HepG2 (cell line): Measurements from ENCODE around the gene PRR4. TPM values are rescaled to one million over a fixed set of nuclear protein-coding genes. Genes with fewer than 3 reads are reported as not detected.

Experiments used
- ATAC-seq: fragments of 200-7000 bp; cut with Tn5 transposase; 3 replicates; pipeline ENCODE4 v1.9.1; 2020; ENCODE audit warnings: mild to moderate bottlenecking, moderate library complexity
- BruUV-seq: library from RNA; stranded (reverse); fragments of 400-500 nt; replicated peaks from 2 replicates; lab custom pipeline; 2021; lab: Mats Ljungman, UMichigan
- CTCF ChIA-PET: fragments of 300-600 bp; formaldehyde crosslinking; extraction: SDS; loops from one replicate; lab custom pipeline; 2021; ENCODE audit warnings: low total read pairs, inconsistent platforms, low intra/inter-chr PET ratio; lab: Yijun Ruan, JAX
- POLR2A ChIA-PET: fragments of 350-600 bp; sonication (Branson Sonifier 250); formaldehyde crosslinking; loops from one replicate; lab custom pipeline; 2020; ENCODE audit warnings: antibody characterized with exemption, inconsistent platforms; lab: Yijun Ruan, JAX
- DNase-seq: peaks from one replicate; pipeline ENCODE4 v3.0.0-alpha.2; 2015; ENCODE audit warnings: low spot score
- FAIRE-seq: peaks from 3 replicates; lab custom pipeline; 2011; peaks lifted over from hg19 to GRCh38; lab: Jason Lieb, UNC
- H2AFZ ChIP-seq: one replicate; pipeline ENCODE4 v1.6.1; 2011; ENCODE audit warnings: low read length, inconsistent platforms
- H3K27ac ChIP-seq: fragments of 300-600 bp; 3 replicates; pipeline ENCODE4 v1.8.0; 2011; ENCODE audit warnings: mixed run types, mild to moderate bottlenecking, mixed read lengths, low read length, inconsistent platforms; ENCODE audit not compliant: insufficient read depth; ENCODE audit errors: extremely low read length
- H3K27me3 ChIP-seq, 2 experiments: fragments of 200-600 bp in 1 of 2; 2 replicates in 1 of 2; 3 replicates in 1 of 2; pipeline versions ENCODE4 v1.6.0 to v1.8.0; 2011; ENCODE audit warnings: low read length in 2 of 2, mild to moderate bottlenecking in 2 of 2, moderate library complexity in 2 of 2, inconsistent platforms in 1 of 2; ENCODE audit not compliant: insufficient read depth in 2 of 2, control insufficient read depth in 1 of 2
- H3K36me3 ChIP-seq, 2 experiments: fragments of 200-600 bp in 1 of 2; replicated peaks in 1 of 2; 2 replicates in 1 of 2; 3 replicates in 1 of 2; pipeline versions ENCODE4 v1.5.1 to v1.8.0; 2011; ENCODE audit warnings: low read length in 2 of 2, inconsistent platforms in 1 of 2; ENCODE audit not compliant: insufficient read depth in 2 of 2, control insufficient read depth in 1 of 2
- H3K4me1 ChIP-seq: 2 replicates; pipeline ENCODE4 v1.5.1; 2012; ENCODE audit warnings: low read length, inconsistent platforms; ENCODE audit not compliant: insufficient read depth
- H3K4me2 ChIP-seq: 2 replicates; pipeline ENCODE4 v1.6.0; 2011; ENCODE audit warnings: low read depth, low read length, inconsistent platforms
- H3K4me3 ChIP-seq, 3 experiments: fragments of 200-600 bp in 1 of 3; sonication (generic), shearing (Covaris generic) in 1 of 3; replicated peaks in 1 of 3; 2 replicates each; pipeline ENCODE4 v1.5.1; 2011 to 2016; ENCODE audit warnings: low read length in 3 of 3, inconsistent platforms in 2 of 3, low read depth in 2 of 3, mild to moderate bottlenecking in 2 of 3, control low read depth in 1 of 3, mixed read lengths in 1 of 3; ENCODE audit not compliant: insufficient read depth in 1 of 3
- H3K79me2 ChIP-seq: one replicate; pipeline ENCODE4 v1.6.1; 2011; ENCODE audit warnings: low read length, inconsistent platforms; ENCODE audit not compliant: insufficient read depth
- H3K9ac ChIP-seq: 2 replicates; pipeline ENCODE4 v1.6.0; 2011; ENCODE audit warnings: mild to moderate bottlenecking, low read depth, low read length, inconsistent platforms; ENCODE audit not compliant: insufficient read depth
- H3K9me3 ChIP-seq: 2 replicates; pipeline ENCODE4 v1.5.1; 2012; ENCODE audit warnings: mild to moderate bottlenecking, low read length
- H4K20me1 ChIP-seq: 2 replicates; pipeline ENCODE4 v1.6.0; 2011; ENCODE audit warnings: inconsistent platforms, mild to moderate bottlenecking, low read length, moderate library complexity; ENCODE audit not compliant: insufficient read depth
- ARNT2 ChIP-seq: sonication (generic); formaldehyde crosslinking; IDR thresholded peaks from 2 replicates; pipeline ENCODE4 v1.8.0; 2022; ENCODE audit warnings: mild to moderate bottlenecking, low read depth, missing genetic modification reagents, moderate library complexity
- NR2F2 ChIP-seq: IDR thresholded peaks from 2 replicates; pipeline ENCODE4 v1.6.1; 2012; ENCODE audit warnings: low read depth, inconsistent platforms, borderline replicate concordance
- PTBP1 ChIP-seq: fragments of 200-400 bp; formaldehyde crosslinking; IDR thresholded peaks from 2 replicates; pipeline ENCODE4 v1.6.1; 2018; ENCODE audit warnings: low read length, low read depth; ENCODE audit not compliant: poor library complexity, severe bottlenecking
- ZFP90 ChIP-seq: sonication (generic); formaldehyde crosslinking; IDR thresholded peaks from 2 replicates; pipeline ENCODE4 v1.8.0; 2022; ENCODE audit warnings: missing genetic modification reagents, mild to moderate bottlenecking, inconsistent platforms, borderline replicate concordance
- WGBS: methylation state at CpG from one replicate; pipeline ENCODE4 v1.1.6; 2017; ENCODE audit warnings: low lambda C conversion rate; 5-methylcytosine and 5-hydroxymethylcytosine counted together
- in situ Hi-C: cut with HindIII; loops from 2 replicates; pipeline ENCODE4 v1.10.0; 2017; ENCODE audit warnings: low pct_unique_long_range_greater_than_20kb; ENCODE audit not compliant: extremely low pct_ligation_motif_present
- intact Hi-C: fragments of 100-400 bp; cut with micrococcal nuclease; formaldehyde crosslinking; loops from one replicate; pipeline ENCODE4 v1.10.0; 2022; ENCODE audit not compliant: unreplicated experiment
- polyA plus RNA-seq, 8 experiments: library from polyadenylated mRNA; depleted of rRNA in 3 of 8; stranded (reverse) in 7 of 8; unstranded in 1 of 8; fragments of >200 nt; fragmentation: Illumina TruSeq in 4 of 8; extraction: Trizol in 4 of 8; gene quantifications; 2 replicates each; pipeline versions ENCODE4 v1.2.1 to v1.2.3, GENCODE V29; 2011 to 2016; ENCODE audit warnings: low read depth in 4 of 8, missing spikeins in 1 of 8, mixed read lengths in 1 of 8; ENCODE audit not compliant: insufficient read depth in 1 of 8
- total RNA-seq, 5 experiments: library from RNA; depleted of rRNA; stranded (reverse); fragments of >200 nt; fragmentation: Illumina TruSeq; extraction: Trizol; gene quantifications; 2 replicates each; pipeline ENCODE4 v1.2.3, GENCODE V29; 2016; ENCODE audit warnings: low read depth in 1 of 5
- TF ChIP-seq, protein P1 (sequence below): IDR thresholded peaks from 2 replicates; pipeline ENCODE4 v1.6.1; 2012; ENCODE audit warnings: low read depth, low read length, improper control_type of control experiment
- TF ChIP-seq, protein P2 (sequence below), 2 experiments: sonication (generic) in 1 of 2; formaldehyde crosslinking in 1 of 2; IDR thresholded peaks; 2 replicates each; pipeline versions ENCODE4 v1.4.0 to v1.6.1; 2016 to 2020; ENCODE audit warnings: borderline replicate concordance in 1 of 2, low read depth in 1 of 2, mild to moderate bottlenecking in 1 of 2, missing genetic modification reagents in 1 of 2
- TF ChIP-seq, protein P3 (sequence below): sonication (generic); formaldehyde crosslinking; IDR thresholded peaks from 2 replicates; pipeline ENCODE4 v1.9.0; 2022; ENCODE audit warnings: missing genetic modification reagents, mild to moderate bottlenecking, borderline replicate concordance

Gene PRR4
- total and polyA plus RNA-seq, 2 of the 13 experiments (the other 11 are each of a cell fraction or from before 2014, with no cell fraction given) = 2.3 to 5.4 TPM

DNA sequence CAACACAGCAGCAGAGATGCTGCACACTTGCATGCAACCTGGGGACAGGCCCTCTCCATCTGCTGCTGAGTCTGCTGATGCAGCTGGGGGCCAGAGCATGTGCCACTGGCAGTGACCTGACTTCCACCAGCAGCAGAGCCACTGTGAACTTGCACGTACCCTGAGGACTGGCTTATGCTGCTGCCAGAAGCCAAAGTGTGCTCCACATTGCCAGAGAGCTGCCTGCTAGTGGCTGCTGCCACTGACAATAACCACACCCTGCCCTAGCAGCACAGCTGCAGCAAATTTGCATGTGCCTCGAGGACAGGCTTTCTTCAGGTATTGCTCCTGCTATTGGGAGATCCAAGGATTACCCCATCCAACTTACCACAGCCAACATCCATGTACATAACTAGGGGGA lies 4.5 kb upstream of the PRR4 start:
- H3K27me3 ChIP-seq = no peaks in the 10 kb centered on the region
- FAIRE-seq (no peak), ATAC-seq (no peak), DNase-seq (no peak)
- no peaks in the 10 kb centered on the region for H3K4me1 ChIP-seq
- no peak overlapping the region for H3K4me3 ChIP-seq
- ChIA-PET CTCF (no interaction called here), POLR2A (no interaction called here)
- H3K4me2 ChIP-seq = no peak overlapping the region
- in situ Hi-C loops = no loop called here
- intact Hi-C loops = no loop called here
- no peaks in the 10 kb centered on the region for H3K79me2 ChIP-seq
- no peaks in the 10 kb centered on the region for H4K20me1 ChIP-seq
- no CpG with 5 or more reads among the region's 2 CpGs for WGBS
- H3K9ac ChIP-seq = no peak overlapping the region
- no peak overlapping the region for H2AFZ ChIP-seq
- H3K9me3 ChIP-seq = peaks cover 27% of the 10 kb centered on the region
- BruUV-seq = no TSS peak
- H3K27ac ChIP-seq = no peak overlapping the region
- H3K36me3 ChIP-seq = peaks cover 7 to 19% of the 10 kb centered on the region in 2 experiments
- TF ChIP-seq, protein P1, sequence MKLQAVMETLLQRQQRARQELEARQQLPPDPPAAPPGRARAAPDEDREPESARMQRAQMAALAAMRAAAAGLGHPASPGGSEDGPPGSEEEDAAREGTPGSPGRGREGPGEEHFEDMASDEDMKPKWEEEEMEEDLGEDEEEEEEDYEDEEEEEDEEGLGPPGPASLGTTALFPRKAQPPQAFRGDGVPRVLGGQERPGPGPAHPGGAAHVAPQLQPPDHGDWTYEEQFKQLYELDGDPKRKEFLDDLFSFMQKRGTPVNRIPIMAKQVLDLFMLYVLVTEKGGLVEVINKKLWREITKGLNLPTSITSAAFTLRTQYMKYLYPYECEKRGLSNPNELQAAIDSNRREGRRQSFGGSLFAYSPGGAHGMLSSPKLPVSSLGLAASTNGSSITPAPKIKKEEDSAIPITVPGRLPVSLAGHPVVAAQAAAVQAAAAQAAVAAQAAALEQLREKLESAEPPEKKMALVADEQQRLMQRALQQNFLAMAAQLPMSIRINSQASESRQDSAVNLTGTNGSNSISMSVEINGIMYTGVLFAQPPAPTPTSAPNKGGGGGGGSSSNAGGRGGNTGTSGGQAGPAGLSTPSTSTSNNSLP = no peak
- TF ChIP-seq NR2F2 (no peak), ARNT2 (no peak), ZFP90 (no peak), PTBP1 (no peak)
- TF ChIP-seq, protein P2, sequence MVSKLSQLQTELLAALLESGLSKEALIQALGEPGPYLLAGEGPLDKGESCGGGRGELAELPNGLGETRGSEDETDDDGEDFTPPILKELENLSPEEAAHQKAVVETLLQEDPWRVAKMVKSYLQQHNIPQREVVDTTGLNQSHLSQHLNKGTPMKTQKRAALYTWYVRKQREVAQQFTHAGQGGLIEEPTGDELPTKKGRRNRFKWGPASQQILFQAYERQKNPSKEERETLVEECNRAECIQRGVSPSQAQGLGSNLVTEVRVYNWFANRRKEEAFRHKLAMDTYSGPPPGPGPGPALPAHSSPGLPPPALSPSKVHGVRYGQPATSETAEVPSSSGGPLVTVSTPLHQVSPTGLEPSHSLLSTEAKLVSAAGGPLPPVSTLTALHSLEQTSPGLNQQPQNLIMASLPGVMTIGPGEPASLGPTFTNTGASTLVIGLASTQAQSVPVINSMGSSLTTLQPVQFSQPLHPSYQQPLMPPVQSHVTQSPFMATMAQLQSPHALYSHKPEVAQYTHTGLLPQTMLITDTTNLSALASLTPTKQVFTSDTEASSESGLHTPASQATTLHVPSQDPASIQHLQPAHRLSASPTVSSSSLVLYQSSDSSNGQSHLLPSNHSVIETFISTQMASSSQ (IDR thresholded peaks at IDR 0.05; ENCODE audit: low read depth) = no peak
- TF ChIP-seq, protein P2 (CRISPR knock-in tag; IDR thresholded peaks at IDR 0.05; ENCODE audit: borderline replicate concordance) = no peak
- TF ChIP-seq, protein P3, sequence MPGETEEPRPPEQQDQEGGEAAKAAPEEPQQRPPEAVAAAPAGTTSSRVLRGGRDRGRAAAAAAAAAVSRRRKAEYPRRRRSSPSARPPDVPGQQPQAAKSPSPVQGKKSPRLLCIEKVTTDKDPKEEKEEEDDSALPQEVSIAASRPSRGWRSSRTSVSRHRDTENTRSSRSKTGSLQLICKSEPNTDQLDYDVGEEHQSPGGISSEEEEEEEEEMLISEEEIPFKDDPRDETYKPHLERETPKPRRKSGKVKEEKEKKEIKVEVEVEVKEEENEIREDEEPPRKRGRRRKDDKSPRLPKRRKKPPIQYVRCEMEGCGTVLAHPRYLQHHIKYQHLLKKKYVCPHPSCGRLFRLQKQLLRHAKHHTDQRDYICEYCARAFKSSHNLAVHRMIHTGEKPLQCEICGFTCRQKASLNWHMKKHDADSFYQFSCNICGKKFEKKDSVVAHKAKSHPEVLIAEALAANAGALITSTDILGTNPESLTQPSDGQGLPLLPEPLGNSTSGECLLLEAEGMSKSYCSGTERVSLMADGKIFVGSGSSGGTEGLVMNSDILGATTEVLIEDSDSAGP (CRISPR knock-in tag) = no peak
- TF ChIP-seq, all 625 proteins: peak for 0
